KG1 (cell line): ENCODE data around the gene KCNA4.
"Not testable (repeated sequence)": the region's sequence is repeated elsewhere in the genome, so short reads cannot be mapped to it uniquely, and the experiment has no call there.

Source experiments
- DNase-seq: peaks from one replicate; lab custom pipeline; 2025; lab: John Stamatoyannopoulos, UW

The KCNA4 gene

DNA sequence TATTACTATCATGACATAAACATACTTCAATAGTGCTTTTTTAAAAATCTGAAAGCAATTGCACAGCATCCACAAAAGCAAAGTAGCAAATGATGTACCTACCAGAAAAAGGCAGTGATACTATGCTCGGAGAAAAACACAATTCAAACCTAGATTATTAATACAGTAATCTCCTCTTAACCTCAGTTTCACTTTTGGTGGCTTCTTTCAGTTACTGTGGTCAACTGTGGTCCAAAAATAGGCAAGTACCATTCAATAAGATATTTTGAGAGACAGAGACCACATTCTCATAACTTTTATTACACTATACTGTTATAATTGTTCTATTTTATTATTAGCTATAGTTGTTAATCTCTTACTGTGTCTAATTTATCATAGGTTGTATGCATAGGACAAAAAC, 20.8 kb downstream of the KCNA4 start:
- no peak for DNase-seq

DNA sequence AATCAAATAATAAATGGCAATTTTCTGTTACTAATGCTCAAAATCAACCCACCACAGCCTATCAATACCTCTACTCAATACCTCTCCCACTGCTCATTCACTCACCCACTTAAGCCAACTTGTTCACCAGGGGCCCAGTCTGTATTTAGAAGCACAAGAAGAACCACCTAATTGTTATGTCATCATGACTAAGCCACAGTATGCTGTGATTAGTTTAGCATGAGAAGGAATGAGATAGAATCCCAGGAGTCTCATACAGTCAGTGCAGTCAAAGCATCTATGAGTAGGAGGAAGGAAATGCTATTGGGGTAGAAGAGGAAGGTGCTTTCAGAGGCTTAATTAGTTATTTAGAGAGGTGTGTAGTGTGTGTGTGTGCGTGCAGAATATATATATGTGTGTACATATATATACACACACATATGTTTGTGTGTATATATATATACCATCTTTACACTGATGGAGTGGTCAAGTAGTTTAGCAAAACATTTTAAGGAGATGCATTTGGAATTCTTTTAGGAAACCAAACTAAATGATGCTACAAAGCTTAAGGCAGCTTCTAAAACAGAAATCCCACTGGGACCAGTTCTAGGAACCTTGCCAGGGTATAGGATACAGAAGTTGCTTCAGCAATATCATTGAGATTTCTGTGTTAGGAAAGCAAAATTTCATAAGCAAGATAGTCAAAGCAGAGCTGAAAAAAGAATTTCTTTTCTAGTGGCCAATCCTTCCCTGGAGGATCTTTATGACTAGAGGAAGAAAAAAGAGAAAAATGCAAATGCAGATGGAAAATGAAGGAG, 27.5 kb downstream of the KCNA4 start:
- no peak for DNase-seq

DNA sequence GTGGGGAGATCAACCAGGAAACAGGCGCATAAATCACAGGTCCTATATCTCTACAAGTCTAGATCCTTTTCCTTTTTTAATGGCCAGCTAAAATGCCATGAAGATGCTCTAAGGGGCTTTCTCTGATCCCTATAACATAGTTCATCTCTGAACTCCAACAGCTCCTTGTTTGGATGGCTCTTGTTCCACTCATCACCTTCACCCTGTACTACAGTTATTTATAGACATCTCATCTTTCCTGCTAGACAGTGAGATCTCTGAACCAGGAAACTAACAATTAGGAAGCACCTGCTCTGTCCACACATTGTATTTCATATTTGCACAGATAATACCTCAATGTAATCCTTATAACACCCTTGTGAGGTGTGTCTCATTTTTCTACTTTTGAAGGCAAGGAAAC, 31.6 kb downstream of the KCNA4 start:
- no peak for DNase-seq

DNA sequence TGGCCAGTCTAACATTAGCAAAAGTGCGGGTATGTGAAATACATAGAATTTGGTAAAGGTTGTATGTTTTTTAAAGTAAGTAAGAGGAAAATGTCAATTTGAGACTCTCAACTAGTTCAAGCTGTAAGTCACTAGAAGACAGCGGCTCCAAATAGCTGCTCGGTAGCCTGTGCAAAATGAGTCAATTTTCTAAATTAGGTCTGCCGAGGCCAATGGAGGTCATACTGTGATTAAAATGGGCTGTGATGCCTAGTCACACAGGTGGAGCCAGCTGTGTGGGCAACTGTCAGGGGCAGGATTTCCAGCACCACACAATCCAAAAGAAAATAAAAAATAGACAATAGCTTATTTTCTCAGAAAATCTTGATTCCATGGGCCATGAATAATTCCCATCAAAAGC, 32.3 kb downstream of the KCNA4 start:
- DNase-seq, result no peak

DNA sequence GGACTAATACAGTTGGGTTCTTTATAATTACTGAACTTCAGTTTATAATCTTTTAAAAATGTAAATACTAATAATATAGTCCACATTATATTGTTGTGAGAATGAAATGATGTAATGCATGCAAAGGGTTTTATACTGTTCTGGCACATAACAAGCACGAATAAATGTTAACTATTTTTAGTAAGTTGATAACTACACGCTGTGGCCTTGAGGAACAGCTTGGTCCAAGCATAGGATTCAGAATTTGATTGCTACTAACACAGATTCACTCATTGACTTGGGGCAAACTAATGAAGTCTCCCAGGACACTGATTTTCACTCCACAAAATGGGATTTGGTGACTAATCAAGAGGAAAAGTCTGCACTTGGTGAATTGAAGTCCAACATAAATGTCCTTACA, 38.3 kb downstream of the KCNA4 start:
- DNase-seq, result no peak

DNA sequence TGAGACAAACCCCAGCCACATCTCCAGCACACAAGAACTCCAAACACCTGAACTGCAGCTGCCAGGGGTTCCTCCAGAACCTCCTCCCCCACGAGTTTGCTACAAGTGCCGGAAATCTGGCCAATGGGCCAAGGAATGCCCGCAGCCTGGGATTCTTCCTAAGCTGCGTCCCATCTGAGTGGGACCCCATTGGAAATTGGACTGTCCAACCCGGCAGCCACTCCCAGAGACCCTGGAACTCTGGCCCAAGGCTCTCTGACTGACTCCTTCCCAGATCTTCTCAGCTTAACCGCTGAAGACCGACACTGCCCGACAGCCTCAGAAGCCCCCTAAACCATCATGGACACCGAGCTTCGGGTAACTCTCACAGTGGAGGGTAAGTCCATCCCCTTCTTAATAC, 41.2 kb downstream of the KCNA4 start:
- not testable (repeated sequence) for DNase-seq

DNA sequence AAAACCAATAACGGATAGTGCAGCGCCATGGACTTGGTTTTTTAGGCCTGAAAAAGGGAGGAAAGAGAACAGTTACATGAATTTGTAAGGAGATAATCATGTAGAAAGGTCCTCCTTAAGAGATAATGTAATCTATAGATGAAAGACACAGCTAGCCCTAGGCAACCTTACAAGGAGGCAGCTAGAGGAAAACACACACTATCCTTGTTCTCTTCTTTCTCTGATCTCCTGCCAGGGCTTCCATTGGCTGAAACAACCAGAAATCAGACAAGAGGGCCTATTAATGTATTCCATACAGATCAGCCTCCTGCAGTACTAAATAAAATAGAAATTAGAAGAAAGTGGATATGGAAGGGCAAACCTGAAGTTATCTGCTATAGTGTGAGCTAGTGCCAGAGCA, 53.0 kb downstream of the KCNA4 start:
- DNase-seq, result no peak

DNA sequence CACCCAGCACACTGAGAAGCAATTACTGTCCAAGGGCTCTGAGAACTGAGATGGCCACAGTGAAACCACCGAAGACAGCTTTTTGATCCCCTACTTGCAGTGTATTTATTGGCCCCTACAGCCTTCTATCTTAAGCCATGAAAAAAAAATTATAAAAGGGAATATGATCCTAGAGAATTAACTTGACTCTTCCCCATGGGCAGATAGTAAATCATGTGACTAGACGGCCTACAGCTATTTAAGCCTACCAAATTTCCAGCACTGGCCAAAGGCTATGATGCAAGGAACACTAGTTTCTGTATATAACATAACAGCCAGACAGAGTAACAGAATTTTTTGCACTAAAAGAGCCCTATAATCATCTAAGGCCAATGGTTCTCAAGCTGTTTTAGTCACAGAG, 53.8 kb downstream of the KCNA4 start:
- DNase-seq, result no peak

DNA sequence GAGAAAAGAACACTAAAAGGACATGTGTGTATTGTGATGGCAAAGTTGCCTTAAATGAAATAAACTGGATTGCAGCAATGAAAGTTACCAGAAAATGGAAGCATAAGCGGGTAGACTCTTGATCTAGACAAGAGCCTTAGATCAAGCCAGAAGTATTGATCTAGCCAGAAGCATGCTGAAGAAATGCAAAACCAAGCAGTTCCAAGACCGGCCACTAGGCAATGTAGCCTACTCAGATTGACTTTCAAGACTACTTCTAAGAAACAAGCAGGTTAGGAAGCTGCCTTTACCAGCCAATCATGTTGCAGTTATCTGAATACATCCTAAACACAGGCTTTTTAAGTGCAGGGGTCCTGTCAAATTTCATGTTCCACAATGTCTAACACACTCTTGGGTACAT, 54.6 kb downstream of the KCNA4 start:
- no peak for DNase-seq
